Small intestine (tissue), 7 donors: ENCODE measurements around the gene CALCOCO1. TPM values are rescaled to one million over a fixed set of nuclear protein-coding genes. Genes with fewer than 3 reads are reported as not detected.

Source experiments
- DNase-seq, 2 donors: peaks; one replicate each; pipeline versions ENCODE4 v3.0.0 to v3.0.0-alpha.2; 2013
- FAIRE-seq: peaks from 2 replicates; lab custom pipeline; 2012; peaks lifted over from hg19 to GRCh38; lab: Jason Lieb, UNC
- H3K27ac ChIP-seq, 3 donors: one replicate each; pipeline ENCODE4 v1.5.1; 2013; ENCODE audit warnings: low read length in 2 of 3, mild to moderate bottlenecking in 2 of 3, control low read depth in 1 of 3, inconsistent platforms in 1 of 3, low read depth in 1 of 3, moderate library complexity in 1 of 3
- H3K27me3 ChIP-seq, 3 donors: one replicate each; pipeline ENCODE4 v1.6.1; 2013; ENCODE audit warnings: low read length in 3 of 3, inconsistent platforms in 1 of 3; ENCODE audit not compliant: control insufficient read depth in 3 of 3, insufficient read depth in 3 of 3
- H3K36me3 ChIP-seq, 3 donors: one replicate each; pipeline ENCODE4 v1.6.1; 2013; ENCODE audit warnings: low read length in 3 of 3, inconsistent platforms in 1 of 3, low read depth in 1 of 3, mild to moderate bottlenecking in 1 of 3, moderate library complexity in 1 of 3; ENCODE audit not compliant: control insufficient read depth in 3 of 3, insufficient read depth in 2 of 3
- H3K4me1 ChIP-seq, 3 donors: one replicate each; pipeline ENCODE4 v1.6.1; 2013; ENCODE audit warnings: low read length in 2 of 3, inconsistent platforms in 1 of 3, low read depth in 1 of 3, mild to moderate bottlenecking in 1 of 3, moderate library complexity in 1 of 3; ENCODE audit not compliant: control insufficient read depth in 3 of 3, insufficient read depth in 2 of 3
- H3K4me3 ChIP-seq, 3 donors: one replicate each; pipeline ENCODE4 v1.5.1; 2013; ENCODE audit warnings: low read length in 3 of 3, control low read depth in 1 of 3, inconsistent platforms in 1 of 3, low read depth in 1 of 3, mild to moderate bottlenecking in 1 of 3, moderate library complexity in 1 of 3
- H3K9me3 ChIP-seq, 2 donors: one replicate each; pipeline ENCODE4 v1.6.1; 2013; ENCODE audit warnings: low read depth in 1 of 2, low read length in 1 of 2; ENCODE audit not compliant: control insufficient read depth in 2 of 2, insufficient read depth in 1 of 2
- WGBS, 3 donors: extraction: QIAGEN DNeasy Blood & Tissue Kit; methylation state at CpG; one replicate each; pipeline ENCODE4 v1.1.7; 2013; 5-methylcytosine and 5-hydroxymethylcytosine counted together
- polyA plus RNA-seq, 4 donors: library from polyadenylated mRNA; stranded (reverse) in 3 of 4; unstranded in 1 of 4; fragments of 200-250 nt in 3 of 4; fragments of 120-200 nt in 1 of 4; gene quantifications; one replicate each; pipeline versions ENCODE4 v1.2.1 to v1.2.3, GENCODE V29; 2013
- donor health status: healthy with polysubstance abuse.
- donor health status: control.
- donor health status: control.
- donor health status: Bipolar disorder and iron deficiency.
- donor health status: healthy.

The CALCOCO1 gene
- polyA plus RNA-seq, 4 donors: 45.1 to 81.3 (median 46.6) TPM

- peaks cover 0 to 24% (median 4%) of the 10 kb centered on the region in 3 donors for H3K4me1 ChIP-seq
- H3K27me3 ChIP-seq: peaks cover 0 to 89% (median 33%) of the 10 kb centered on the region in 3 donors
- H3K36me3 ChIP-seq: no peaks in the 10 kb centered on the region
- DNase-seq (no peak), FAIRE-seq (no peak)
- WGBS, 3 donors: 43 to 68% (median 50%) methylated on average over 3 of the region's 3 CpGs
- H3K9me3 ChIP-seq: no peaks in the 10 kb centered on the region
- H3K4me3 ChIP-seq: no peak overlapping the region
- H3K27ac ChIP-seq: no peak overlapping the region
Measured at GRCh38 chr12:53740130-53740491, 12.9 kb upstream of the CALCOCO1 start.

- H3K9me3 ChIP-seq: no peaks in the 10 kb centered on the region
- no peak for FAIRE-seq
- no peak overlapping the region for H3K4me3 ChIP-seq
Measured at GRCh38 chr12:53739214-53740129, 12.2 kb upstream of the CALCOCO1 start.

GRCh38 chr12:53738406-53739213 is 11.4 kb upstream of the CALCOCO1 start:
- WGBS, 3 donors: 3 to 9% (median 5%) methylated on average over 28 to 32 of the region's 32 CpGs
- Histone ChIP-seq H3K4me1 (peaks cover 0 to 24% (median 4%) of the 10 kb centered on the region in 3 donors), H3K27me3 (peaks cover 0 to 84% (median 31%) of the 10 kb centered on the region in 3 donors), H3K9me3 (no peaks in the 10 kb centered on the region), H3K27ac (no peak overlapping the region), H3K4me3 (peak overlapping the region in 2 of 3 donors; percentile 18 to 24), H3K36me3 (no peaks in the 10 kb centered on the region)
- FAIRE-seq (no peak), DNase-seq (peak; percentile 45 to 74)

More at GRCh38 chr12:53739214-53740129, 12.2 kb upstream of the CALCOCO1 start:
- H3K27me3 ChIP-seq: peaks cover 0 to 88% (median 33%) of the 10 kb centered on the region in 3 donors
- no peaks in the 10 kb centered on the region for H3K36me3 ChIP-seq
- WGBS, 3 donors: 2 to 4% (median 4%) methylated on average over 45 to 50 of the region's 50 CpGs
- H3K4me1 ChIP-seq: peaks cover 0 to 24% (median 4%) of the 10 kb centered on the region in 3 donors
- no peak overlapping the region for H3K27ac ChIP-seq
- DNase-seq: no peak

GRCh38 chr12:53737951-53738405 is 10.7 kb upstream of the CALCOCO1 start:
- Histone ChIP-seq H3K4me1 (peaks cover 0 to 21% (median 4%) of the 10 kb centered on the region in 3 donors), H3K4me3 (peak overlapping the region in 1 of 3 donors; percentile 18), H3K27me3 (peaks cover 0 to 77% (median 31%) of the 10 kb centered on the region in 3 donors)

GRCh38 chr12:53737093-53737808 is 10.0 kb upstream of the CALCOCO1 start:
- H3K4me3 ChIP-seq: no peak overlapping the region
- no peaks in the 10 kb centered on the region for H3K36me3 ChIP-seq
- DNase-seq (no peak), FAIRE-seq (no peak)
- H3K9me3 ChIP-seq: no peaks in the 10 kb centered on the region
- peaks cover 0 to 21% (median 4%) of the 10 kb centered on the region in 3 donors for H3K4me1 ChIP-seq
- WGBS, 3 donors: 82 to 91% (median 84%) methylated on average over 14 of the region's 14 CpGs
- H3K27me3 ChIP-seq: peaks cover 0 to 73% (median 30%) of the 10 kb centered on the region in 3 donors
- no peak overlapping the region for H3K27ac ChIP-seq

More at GRCh38 chr12:53737951-53738405, 10.7 kb upstream of the CALCOCO1 start:
- DNase-seq: no peak
- Histone ChIP-seq H3K9me3 (no peaks in the 10 kb centered on the region), H3K27ac (no peak overlapping the region), H3K36me3 (no peaks in the 10 kb centered on the region)
- WGBS, 3 donors: 44 to 64% (median 63%) methylated on average over 14 of the region's 14 CpGs
- no peak for FAIRE-seq

GRCh38 chr12:53736592-53736991 is 9.3 kb upstream of the CALCOCO1 start:
- no peaks in the 10 kb centered on the region for H3K36me3 ChIP-seq
- H3K4me1 ChIP-seq: peaks cover 0 to 21% (median 4%) of the 10 kb centered on the region in 3 donors
- 86 to 90% (median 88%) methylated on average over 6 of the region's 6 CpGs for WGBS, 3 donors
- H3K27ac ChIP-seq: no peak overlapping the region
- FAIRE-seq (no peak), DNase-seq (no peak)
- H3K9me3 ChIP-seq: no peaks in the 10 kb centered on the region
- no peak overlapping the region for H3K4me3 ChIP-seq
- H3K27me3 ChIP-seq: peaks cover 0 to 75% (median 28%) of the 10 kb centered on the region in 3 donors

- DNase-seq (no peak), FAIRE-seq (no peak)
- H3K9me3 ChIP-seq: no peaks in the 10 kb centered on the region
- no peak overlapping the region for H3K4me3 ChIP-seq
- 23 to 60% (median 32%) methylated on average over 2 of the region's 2 CpGs for WGBS, 3 donors
- H3K4me1 ChIP-seq: peaks cover 0 to 21% (median 4%) of the 10 kb centered on the region in 3 donors
- H3K27me3 ChIP-seq: peaks cover 0 to 69% (median 28%) of the 10 kb centered on the region in 3 donors
- H3K36me3 ChIP-seq: no peaks in the 10 kb centered on the region
- no peak overlapping the region for H3K27ac ChIP-seq
Measured at GRCh38 chr12:53735556-53735955, 8.3 kb upstream of the CALCOCO1 start.
